ENCODE measurements around the gene MYL7. TPM values are rescaled to one million over a fixed set of nuclear protein-coding genes. Genes with fewer than 3 reads are reported as not detected.

The MYL7 gene
- total RNA-seq, 1 donor from 2014 or later = 1.2 TPM

DNA sequence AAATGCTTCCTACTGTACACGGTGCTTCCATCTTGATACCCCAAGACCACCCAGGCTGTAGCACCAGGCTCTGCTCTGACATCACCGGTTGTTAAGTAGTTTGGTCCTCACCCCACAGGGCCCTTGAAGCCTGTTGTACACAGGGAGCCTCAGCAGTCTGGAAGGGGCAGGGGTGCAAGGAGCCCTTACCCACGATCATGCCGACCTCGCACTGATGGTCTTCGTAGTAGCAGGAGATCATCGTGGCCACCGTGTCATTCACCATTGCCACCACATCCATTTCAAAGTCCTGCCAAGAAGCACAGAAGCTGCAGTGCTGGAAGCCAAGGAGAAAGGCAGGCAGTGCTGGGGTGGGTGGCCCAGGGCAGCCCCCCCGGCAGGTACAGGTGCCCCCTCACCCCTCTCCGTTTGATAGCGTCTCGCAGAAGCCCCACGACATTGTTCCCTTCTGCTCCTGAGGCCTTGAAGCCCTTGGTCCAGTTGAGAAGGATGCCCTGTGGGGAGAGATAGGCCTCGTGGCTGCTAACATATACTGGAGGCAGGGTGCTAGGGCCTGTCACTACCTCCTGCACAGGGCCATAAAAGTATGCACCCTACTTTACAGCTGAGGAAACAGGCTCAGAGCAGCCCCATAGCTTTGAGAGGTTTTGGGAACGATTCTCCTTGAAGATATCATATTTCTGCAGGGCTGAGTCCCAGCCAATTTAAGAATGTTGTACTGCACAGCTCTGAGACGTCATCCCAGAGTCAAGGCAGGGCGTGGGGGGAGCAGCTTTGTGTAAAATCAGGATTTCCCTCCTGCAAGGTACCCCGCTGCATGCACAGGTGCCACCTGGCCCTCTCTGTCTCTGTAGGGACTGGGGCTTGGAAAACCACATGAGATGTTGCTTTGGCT lies 8.7 kb upstream of the MYL7 start:
- H3K4me3 ChIP-seq (ENCODE audit: low read depth, low read length) = no peak overlapping the region
- DNase-seq (ENCODE audit: low read depth) = no peak
- H3K27me3 ChIP-seq (ENCODE audit: control insufficient read depth, insufficient read depth, low read length) = peaks cover 20% of the 10 kb centered on the region
- TF ChIP-seq, protein P1, sequence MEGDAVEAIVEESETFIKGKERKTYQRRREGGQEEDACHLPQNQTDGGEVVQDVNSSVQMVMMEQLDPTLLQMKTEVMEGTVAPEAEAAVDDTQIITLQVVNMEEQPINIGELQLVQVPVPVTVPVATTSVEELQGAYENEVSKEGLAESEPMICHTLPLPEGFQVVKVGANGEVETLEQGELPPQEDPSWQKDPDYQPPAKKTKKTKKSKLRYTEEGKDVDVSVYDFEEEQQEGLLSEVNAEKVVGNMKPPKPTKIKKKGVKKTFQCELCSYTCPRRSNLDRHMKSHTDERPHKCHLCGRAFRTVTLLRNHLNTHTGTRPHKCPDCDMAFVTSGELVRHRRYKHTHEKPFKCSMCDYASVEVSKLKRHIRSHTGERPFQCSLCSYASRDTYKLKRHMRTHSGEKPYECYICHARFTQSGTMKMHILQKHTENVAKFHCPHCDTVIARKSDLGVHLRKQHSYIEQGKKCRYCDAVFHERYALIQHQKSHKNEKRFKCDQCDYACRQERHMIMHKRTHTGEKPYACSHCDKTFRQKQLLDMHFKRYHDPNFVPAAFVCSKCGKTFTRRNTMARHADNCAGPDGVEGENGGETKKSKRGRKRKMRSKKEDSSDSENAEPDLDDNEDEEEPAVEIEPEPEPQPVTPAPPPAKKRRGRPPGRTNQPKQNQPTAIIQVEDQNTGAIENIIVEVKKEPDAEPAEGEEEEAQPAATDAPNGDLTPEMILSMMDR (IDR thresholded peaks at IDR 0.05; ENCODE audit: insufficient read depth, low read length, poor library complexity, severe bottlenecking) = no peak
- H3K36me3 ChIP-seq (ENCODE audit: control insufficient read depth, insufficient read depth, low read length) = no peaks in the 10 kb centered on the region

DNA sequence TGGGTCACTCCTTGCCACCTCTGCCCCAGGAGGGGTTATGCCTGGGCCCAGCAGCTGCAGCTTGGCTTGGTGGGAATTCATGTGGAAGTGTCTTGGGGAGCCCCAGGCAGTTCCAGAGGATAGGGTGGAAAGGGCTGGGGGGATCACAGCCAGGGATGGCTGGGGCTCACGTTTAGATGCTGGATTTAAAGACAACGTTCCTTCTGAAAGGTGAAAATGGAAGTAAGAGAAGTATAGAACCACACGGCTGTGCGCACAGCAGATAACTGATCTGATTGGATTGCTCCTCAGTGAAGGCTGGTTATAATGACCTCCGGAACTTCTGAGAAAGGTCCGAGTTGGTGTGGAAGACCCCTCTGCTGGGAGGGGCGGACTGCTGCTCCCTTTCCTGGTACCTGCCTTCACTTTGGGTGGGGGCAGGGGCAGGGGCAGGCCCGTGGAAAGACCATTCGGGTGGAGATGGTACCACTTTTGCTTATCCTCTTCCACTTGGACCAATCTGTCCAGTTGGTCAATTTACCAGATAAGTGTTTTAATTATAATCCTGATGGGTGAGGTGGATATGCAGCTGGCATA lies 7.9 kb upstream of the MYL7 start:
- Histone ChIP-seq H3K4me3 (ENCODE audit: low read depth, low read length) (no peak overlapping the region), H3K27me3 (ENCODE audit: control insufficient read depth, insufficient read depth, low read length) (peaks cover 27% of the 10 kb centered on the region), H3K36me3 (ENCODE audit: control insufficient read depth, insufficient read depth, low read length) (no peaks in the 10 kb centered on the region)
- no peak for DNase-seq (ENCODE audit: low read depth)
- TF ChIP-seq, protein P1 (IDR thresholded peaks at IDR 0.05; ENCODE audit: insufficient read depth, low read length, poor library complexity, severe bottlenecking) = no peak

DNA sequence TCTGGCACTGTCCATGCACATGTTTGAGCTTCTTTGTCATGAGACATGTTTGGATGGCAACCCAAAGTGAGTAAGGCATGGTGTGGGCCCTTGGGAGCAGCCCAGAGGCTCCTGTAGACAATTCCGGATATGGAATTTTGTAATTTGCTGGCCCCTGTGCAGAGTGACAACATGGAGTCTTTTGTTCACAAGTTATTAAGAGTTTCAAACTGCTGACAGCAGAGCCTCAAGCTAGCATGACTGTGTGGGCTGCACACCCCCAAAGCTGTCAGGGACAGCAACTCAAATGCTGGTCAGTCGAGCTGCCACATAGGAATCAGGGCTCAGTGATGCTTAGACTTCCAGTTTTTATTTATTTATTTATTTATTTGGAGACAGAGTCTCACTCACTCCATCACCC lies 7.0 kb upstream of the MYL7 start:
- Histone ChIP-seq H3K27me3 (ENCODE audit: control insufficient read depth, insufficient read depth, low read length) (peaks cover 30% of the 10 kb centered on the region), H3K4me3 (ENCODE audit: low read depth, low read length) (no peak overlapping the region), H3K36me3 (ENCODE audit: control insufficient read depth, insufficient read depth, low read length) (no peaks in the 10 kb centered on the region)
- no peak for DNase-seq (ENCODE audit: low read depth)
- TF ChIP-seq, protein P1 (IDR thresholded peaks at IDR 0.05; ENCODE audit: insufficient read depth, low read length, poor library complexity, severe bottlenecking) = no peak

- no peak overlapping the region for H3K4me3 ChIP-seq (ENCODE audit: low read depth, low read length)
- no peaks in the 10 kb centered on the region for H3K36me3 ChIP-seq (ENCODE audit: control insufficient read depth, insufficient read depth, low read length)
- DNase-seq (ENCODE audit: low read depth) = no peak
- TF ChIP-seq, protein P1 (IDR thresholded peaks at IDR 0.05; ENCODE audit: insufficient read depth, low read length, poor library complexity, severe bottlenecking) = no peak
- H3K27me3 ChIP-seq (ENCODE audit: control insufficient read depth, insufficient read depth, low read length) = peaks cover 30% of the 10 kb centered on the region
These were observed 6.2 kb upstream of the MYL7 start for GRCh38 chr7:44147026-44147991.

GRCh38 chr7:44145969-44146911 lies 5.1 kb upstream of the MYL7 start:
- peaks cover 30% of the 10 kb centered on the region for H3K27me3 ChIP-seq (ENCODE audit: control insufficient read depth, insufficient read depth, low read length)
- peak overlapping the region; percentile 35 for H3K4me3 ChIP-seq (ENCODE audit: low read depth, low read length)
- TF ChIP-seq, protein P1 (IDR thresholded peaks at IDR 0.05; ENCODE audit: insufficient read depth, low read length, poor library complexity, severe bottlenecking) = no peak
- DNase-seq (ENCODE audit: low read depth) = no peak
- no peaks in the 10 kb centered on the region for H3K36me3 ChIP-seq (ENCODE audit: control insufficient read depth, insufficient read depth, low read length)
